GM23338 (cell line): ENCODE results near the gene RAVER1. TPM values are rescaled to one million over a fixed set of nuclear protein-coding genes. Genes with fewer than 3 reads are reported as not detected.

Source experiments
- ATAC-seq: fragments of 200-7000 bp; cut with Tn5 transposase; 3 replicates; pipeline ENCODE4 v1.9.1; 2020
- DNase-seq: peaks from one replicate; pipeline ENCODE4 v3.0.0-alpha.2; 2015; ENCODE audit warnings: low spot score
- H2AFZ ChIP-seq: fragments of 200-600 bp; sonication (generic); 2 replicates; pipeline ENCODE4 v1.8.0; 2016; ENCODE audit warnings: antibody characterized with exemption, mild to moderate bottlenecking, moderate library complexity
- H3F3A ChIP-seq: fragments of 200-600 bp; sonication (generic); replicated peaks from 2 replicates; pipeline ENCODE4 v1.8.0; 2017; ENCODE audit warnings: antibody characterized with exemption, mixed run types, low read depth
- H3K27ac ChIP-seq: fragments of 200-600 bp; sonication (generic); 2 replicates; pipeline ENCODE4 v1.6.1; 2016; ENCODE audit warnings: low read depth
- H3K27me3 ChIP-seq: fragments of 200-600 bp; sonication (generic); 2 replicates; pipeline ENCODE4 v1.8.0; 2016; ENCODE audit warnings: mild to moderate bottlenecking, mixed run types, moderate library complexity; ENCODE audit not compliant: insufficient read depth
- H3K36me3 ChIP-seq: fragments of 200-600 bp; sonication (generic); 2 replicates; pipeline ENCODE4 v1.8.0; 2016; ENCODE audit warnings: mild to moderate bottlenecking; ENCODE audit not compliant: insufficient read depth
- H3K4me1 ChIP-seq: fragments of 200-600 bp; sonication (generic); 2 replicates; pipeline ENCODE4 v1.8.0; 2016; ENCODE audit warnings: mild to moderate bottlenecking, moderate library complexity; ENCODE audit not compliant: insufficient read depth
- H3K4me2 ChIP-seq: fragments of 200-600 bp; sonication (generic); 2 replicates; pipeline ENCODE4 v1.7.1; 2017; ENCODE audit warnings: mixed run types
- H3K4me3 ChIP-seq: fragments of 200-600 bp; sonication (generic); 2 replicates; pipeline ENCODE4 v1.6.1; 2016; ENCODE audit warnings: mixed run types
- H3K79me2 ChIP-seq: fragments of 200-600 bp; sonication (generic); replicated peaks from 2 replicates; pipeline ENCODE4 v1.8.0; 2017; ENCODE audit warnings: mild to moderate bottlenecking; ENCODE audit not compliant: insufficient read depth
- H3K9me2 ChIP-seq: fragments of 200-600 bp; sonication (generic); 2 replicates; pipeline ENCODE4 v1.8.0; 2017; ENCODE audit not compliant: insufficient read depth
- H4K20me1 ChIP-seq: fragments of 200-600 bp; sonication (generic); replicated peaks from 2 replicates; pipeline ENCODE4 v1.8.0; 2017; ENCODE audit warnings: mild to moderate bottlenecking; ENCODE audit not compliant: insufficient read depth
- H3K27ac Mint-ChIP-seq: 2 replicates; pipeline ENCODE4 v1.8.0; 2020; ENCODE audit warnings: inconsistent platforms, mild to moderate bottlenecking, moderate library complexity, mixed read lengths
- H3K27me3 Mint-ChIP-seq: 3 replicates; pipeline ENCODE4 v1.8.0; 2022; ENCODE audit warnings: low read depth, mild to moderate bottlenecking, moderate library complexity, mixed read lengths, inconsistent platforms; ENCODE audit not compliant: insufficient read depth, poor library complexity
- H3K36me3 Mint-ChIP-seq: 3 replicates; pipeline ENCODE4 v1.8.0; 2021; ENCODE audit warnings: low read depth, mild to moderate bottlenecking, inconsistent platforms, moderate library complexity, mixed read lengths
- H3K4me1 Mint-ChIP-seq: 3 replicates; pipeline ENCODE4 v1.8.0; 2020; ENCODE audit warnings: mild to moderate bottlenecking, inconsistent platforms, mixed read lengths
- H3K4me3 Mint-ChIP-seq: 3 replicates; pipeline ENCODE4 v1.8.0; 2021; ENCODE audit warnings: moderate library complexity, mild to moderate bottlenecking, inconsistent platforms, mixed read lengths
- H3K9me3 Mint-ChIP-seq: 3 replicates; pipeline ENCODE4 v1.8.0; 2020; ENCODE audit warnings: moderate library complexity, mild to moderate bottlenecking, inconsistent platforms, mixed read lengths
- CREB1 ChIP-seq: fragments of 250-450 bp; sonication (Bioruptor Pico); IDR thresholded peaks from 2 replicates; pipeline ENCODE4 v1.5.0; 2020; ENCODE audit warnings: low read depth, mild to moderate bottlenecking, moderate library complexity
- EZH2 ChIP-seq: fragments of 200-600 bp; sonication (generic); IDR thresholded peaks from one replicate; pipeline ENCODE4 v1.8.0; 2017; ENCODE audit warnings: antibody characterized with exemption, mild to moderate bottlenecking, low read depth; ENCODE audit not compliant: unreplicated experiment
- EZH2phosphoT487 ChIP-seq: fragments of 200-600 bp; sonication (generic); IDR thresholded peaks from one replicate; pipeline ENCODE4 v1.8.1; 2018; ENCODE audit warnings: antibody characterized with exemption; ENCODE audit not compliant: unreplicated experiment
- JUNB ChIP-seq: IDR thresholded peaks from one replicate; pipeline ENCODE4 v1.6.1; 2016; ENCODE audit warnings: antibody characterized with exemption; ENCODE audit not compliant: unreplicated experiment
- NANOG ChIP-seq: IDR thresholded peaks from 2 replicates; pipeline ENCODE4 v1.6.1; 2016; ENCODE audit warnings: antibody characterized with exemption, borderline replicate concordance
- POLR2AphosphoS5 ChIP-seq: IDR thresholded peaks from 2 replicates; pipeline ENCODE4 v1.6.1; 2016; ENCODE audit warnings: antibody characterized with exemption, low read depth
- REST ChIP-seq: IDR thresholded peaks from one replicate; pipeline ENCODE4 v1.6.1; 2018; ENCODE audit warnings: antibody characterized with exemption; ENCODE audit not compliant: unreplicated experiment
- STAT1 ChIP-seq: IDR thresholded peaks from one replicate; pipeline ENCODE4 v1.6.1; 2016; ENCODE audit warnings: antibody characterized with exemption; ENCODE audit not compliant: unreplicated experiment
- ZNF114 ChIP-seq: fragments of 250-450 bp; sonication (Bioruptor Pico); IDR thresholded peaks from 2 replicates; pipeline ENCODE4 v1.5.0; 2020; ENCODE audit warnings: mild to moderate bottlenecking, moderate library complexity
- ZNF331 ChIP-seq: fragments of 250-450 bp; sonication (Bioruptor Pico); IDR thresholded peaks from 2 replicates; pipeline ENCODE4 v1.5.0; 2020; ENCODE audit warnings: low read depth, mild to moderate bottlenecking, moderate library complexity
- polyA plus RNA-seq: library from polyadenylated mRNA; unstranded; fragments of >200 nt; fragmentation: Nextera tagmentation; extraction: Ambion mirVana; gene quantifications from 2 replicates; pipeline ENCODE4 v1.2.1, GENCODE V29; 2016
- total RNA-seq: library from RNA; depleted of rRNA; stranded (reverse); fragments of >200 nt; shearing (Covaris generic); gene quantifications from 2 replicates; pipeline ENCODE4 v1.2.3, GENCODE V29; 2014
- TF ChIP-seq, protein P1 (sequence below): IDR thresholded peaks from 2 replicates; pipeline ENCODE4 v1.6.1; 2016; ENCODE audit warnings: antibody characterized with exemption
- TF ChIP-seq, protein P2 (sequence below), 2 experiments: fragments of 200-600 bp in 1 of 2; sonication (generic) in 1 of 2; conservative IDR thresholded peaks; 2 replicates each; pipeline versions ENCODE4 v1.5.1 to v1.6.1; 2016 to 2017; ENCODE audit warnings: antibody characterized with exemption in 2 of 2, low read depth in 2 of 2, mild to moderate bottlenecking in 2 of 2, moderate library complexity in 1 of 2
- TF ChIP-seq, protein P3 (sequence below): fragments of 250-450 bp; sonication (Bioruptor Pico); IDR thresholded peaks from 2 replicates; pipeline ENCODE4 v1.5.0; 2020; ENCODE audit warnings: mild to moderate bottlenecking, moderate library complexity

Gene RAVER1
- total and polyA plus RNA-seq, 2 experiments from 2014 or later, result 25.5 to 88.3 TPM

GRCh38 chr19:10277795-10278589 lies 55.3 kb downstream of the RAVER1 start:
- H3K36me3 ChIP-seq, result no peaks in the 10 kb centered on the region
- no peak overlapping the region for H3K4me3 ChIP-seq
- H4K20me1 ChIP-seq, result peaks cover 6% of the 10 kb centered on the region; the same call in 1 of the 2 replicates
- Mint-ChIP-seq H3K4me3 (no peak overlapping the region), H3K27me3 (peaks cover 5% of the 10 kb centered on the region), H3K36me3 (peaks cover 4% of the 10 kb centered on the region; the same call in 1 of the 3 replicates), H3K9me3 (no peaks in the 10 kb centered on the region), H3K4me1 (0 out of 3 replicates have a peak, but pooled peaks cover under 1% of the 10 kb centered on the region), H3K27ac (no peak overlapping the region)
- no peak overlapping the region for H2AFZ ChIP-seq
- H3K4me2 ChIP-seq, result no peak overlapping the region
- no peaks in the 10 kb centered on the region for H3K4me1 ChIP-seq
- H3K27me3 ChIP-seq, result peaks cover under 1% of the 10 kb centered on the region; the same call in 1 of the 2 replicates
- ATAC-seq (no peak), DNase-seq (no peak)
- no peaks in the 10 kb centered on the region for H3F3A ChIP-seq
- no peaks in the 10 kb centered on the region for H3K9me2 ChIP-seq
- no peak overlapping the region for H3K27ac ChIP-seq
- TF ChIP-seq CREB1 (no peak), REST (no peak), EZH2 (no peak), ZNF331 (no peak), NANOG (no peak), EZH2phosphoT487 (no peak), STAT1 (no peak), JUNB (no peak), POLR2AphosphoS5 (no peak), ZNF114 (CRISPR knock-in tag) (no peak)
- TF ChIP-seq, protein P1, sequence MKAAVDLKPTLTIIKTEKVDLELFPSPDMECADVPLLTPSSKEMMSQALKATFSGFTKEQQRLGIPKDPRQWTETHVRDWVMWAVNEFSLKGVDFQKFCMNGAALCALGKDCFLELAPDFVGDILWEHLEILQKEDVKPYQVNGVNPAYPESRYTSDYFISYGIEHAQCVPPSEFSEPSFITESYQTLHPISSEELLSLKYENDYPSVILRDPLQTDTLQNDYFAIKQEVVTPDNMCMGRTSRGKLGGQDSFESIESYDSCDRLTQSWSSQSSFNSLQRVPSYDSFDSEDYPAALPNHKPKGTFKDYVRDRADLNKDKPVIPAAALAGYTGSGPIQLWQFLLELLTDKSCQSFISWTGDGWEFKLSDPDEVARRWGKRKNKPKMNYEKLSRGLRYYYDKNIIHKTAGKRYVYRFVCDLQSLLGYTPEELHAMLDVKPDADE, result no peak
- TF ChIP-seq, protein P2, sequence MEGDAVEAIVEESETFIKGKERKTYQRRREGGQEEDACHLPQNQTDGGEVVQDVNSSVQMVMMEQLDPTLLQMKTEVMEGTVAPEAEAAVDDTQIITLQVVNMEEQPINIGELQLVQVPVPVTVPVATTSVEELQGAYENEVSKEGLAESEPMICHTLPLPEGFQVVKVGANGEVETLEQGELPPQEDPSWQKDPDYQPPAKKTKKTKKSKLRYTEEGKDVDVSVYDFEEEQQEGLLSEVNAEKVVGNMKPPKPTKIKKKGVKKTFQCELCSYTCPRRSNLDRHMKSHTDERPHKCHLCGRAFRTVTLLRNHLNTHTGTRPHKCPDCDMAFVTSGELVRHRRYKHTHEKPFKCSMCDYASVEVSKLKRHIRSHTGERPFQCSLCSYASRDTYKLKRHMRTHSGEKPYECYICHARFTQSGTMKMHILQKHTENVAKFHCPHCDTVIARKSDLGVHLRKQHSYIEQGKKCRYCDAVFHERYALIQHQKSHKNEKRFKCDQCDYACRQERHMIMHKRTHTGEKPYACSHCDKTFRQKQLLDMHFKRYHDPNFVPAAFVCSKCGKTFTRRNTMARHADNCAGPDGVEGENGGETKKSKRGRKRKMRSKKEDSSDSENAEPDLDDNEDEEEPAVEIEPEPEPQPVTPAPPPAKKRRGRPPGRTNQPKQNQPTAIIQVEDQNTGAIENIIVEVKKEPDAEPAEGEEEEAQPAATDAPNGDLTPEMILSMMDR (conservative IDR thresholded peaks at IDR 0.05; ENCODE audit: low read depth in 2 of 2), result no peak
- TF ChIP-seq, protein P3, sequence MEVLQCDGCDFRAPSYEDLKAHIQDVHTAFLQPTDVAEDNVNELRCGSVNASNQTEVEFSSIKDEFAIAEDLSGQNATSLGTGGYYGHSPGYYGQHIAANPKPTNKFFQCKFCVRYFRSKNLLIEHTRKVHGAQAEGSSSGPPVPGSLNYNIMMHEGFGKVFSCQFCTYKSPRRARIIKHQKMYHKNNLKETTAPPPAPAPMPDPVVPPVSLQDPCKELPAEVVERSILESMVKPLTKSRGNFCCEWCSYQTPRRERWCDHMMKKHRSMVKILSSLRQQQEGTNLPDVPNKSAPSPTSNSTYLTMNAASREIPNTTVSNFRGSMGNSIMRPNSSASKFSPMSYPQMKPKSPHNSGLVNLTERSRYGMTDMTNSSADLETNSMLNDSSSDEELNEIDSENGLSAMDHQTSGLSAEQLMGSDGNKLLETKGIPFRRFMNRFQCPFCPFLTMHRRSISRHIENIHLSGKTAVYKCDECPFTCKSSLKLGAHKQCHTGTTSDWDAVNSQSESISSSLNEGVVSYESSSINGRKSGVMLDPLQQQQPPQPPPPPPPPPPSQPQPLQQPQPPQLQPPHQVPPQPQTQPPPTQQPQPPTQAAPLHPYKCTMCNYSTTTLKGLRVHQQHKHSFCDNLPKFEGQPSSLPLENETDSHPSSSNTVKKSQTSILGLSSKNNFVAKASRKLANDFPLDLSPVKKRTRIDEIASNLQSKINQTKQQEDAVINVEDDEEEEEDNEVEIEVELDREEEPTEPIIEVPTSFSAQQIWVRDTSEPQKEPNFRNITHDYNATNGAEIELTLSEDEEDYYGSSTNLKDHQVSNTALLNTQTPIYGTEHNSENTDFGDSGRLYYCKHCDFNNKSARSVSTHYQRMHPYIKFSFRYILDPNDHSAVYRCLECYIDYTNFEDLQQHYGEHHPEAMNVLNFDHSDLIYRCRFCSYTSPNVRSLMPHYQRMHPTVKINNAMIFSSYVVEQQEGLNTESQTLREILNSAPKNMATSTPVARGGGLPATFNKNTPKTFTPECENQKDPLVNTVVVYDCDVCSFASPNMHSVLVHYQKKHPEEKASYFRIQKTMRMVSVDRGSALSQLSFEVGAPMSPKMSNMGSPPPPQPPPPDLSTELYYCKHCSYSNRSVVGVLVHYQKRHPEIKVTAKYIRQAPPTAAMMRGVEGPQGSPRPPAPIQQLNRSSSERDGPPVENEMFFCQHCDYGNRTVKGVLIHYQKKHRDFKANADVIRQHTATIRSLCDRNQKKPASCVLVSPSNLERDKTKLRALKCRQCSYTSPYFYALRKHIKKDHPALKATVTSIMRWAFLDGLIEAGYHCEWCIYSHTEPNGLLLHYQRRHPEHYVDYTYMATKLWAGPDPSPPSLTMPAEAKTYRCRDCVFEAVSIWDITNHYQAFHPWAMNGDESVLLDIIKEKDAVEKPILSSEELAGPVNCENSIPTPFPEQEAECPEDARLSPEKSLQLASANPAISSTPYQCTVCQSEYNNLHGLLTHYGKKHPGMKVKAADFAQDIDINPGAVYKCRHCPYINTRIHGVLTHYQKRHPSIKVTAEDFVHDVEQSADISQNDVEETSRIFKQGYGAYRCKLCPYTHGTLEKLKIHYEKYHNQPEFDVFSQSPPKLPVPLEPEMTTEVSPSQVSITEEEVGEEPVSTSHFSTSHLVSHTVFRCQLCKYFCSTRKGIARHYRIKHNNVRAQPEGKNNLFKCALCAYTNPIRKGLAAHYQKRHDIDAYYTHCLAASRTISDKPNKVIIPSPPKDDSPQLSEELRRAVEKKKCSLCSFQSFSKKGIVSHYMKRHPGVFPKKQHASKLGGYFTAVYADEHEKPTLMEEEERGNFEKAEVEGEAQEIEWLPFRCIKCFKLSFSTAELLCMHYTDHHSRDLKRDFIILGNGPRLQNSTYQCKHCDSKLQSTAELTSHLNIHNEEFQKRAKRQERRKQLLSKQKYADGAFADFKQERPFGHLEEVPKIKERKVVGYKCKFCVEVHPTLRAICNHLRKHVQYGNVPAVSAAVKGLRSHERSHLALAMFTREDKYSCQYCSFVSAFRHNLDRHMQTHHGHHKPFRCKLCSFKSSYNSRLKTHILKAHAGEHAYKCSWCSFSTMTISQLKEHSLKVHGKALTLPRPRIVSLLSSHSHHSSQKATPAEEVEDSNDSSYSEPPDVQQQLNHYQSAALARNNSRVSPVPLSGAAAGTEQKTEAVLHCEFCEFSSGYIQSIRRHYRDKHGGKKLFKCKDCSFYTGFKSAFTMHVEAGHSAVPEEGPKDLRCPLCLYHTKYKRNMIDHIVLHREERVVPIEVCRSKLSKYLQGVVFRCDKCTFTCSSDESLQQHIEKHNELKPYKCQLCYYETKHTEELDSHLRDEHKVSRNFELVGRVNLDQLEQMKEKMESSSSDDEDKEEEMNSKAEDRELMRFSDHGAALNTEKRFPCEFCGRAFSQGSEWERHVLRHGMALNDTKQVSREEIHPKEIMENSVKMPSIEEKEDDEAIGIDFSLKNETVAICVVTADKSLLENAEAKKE (CRISPR knock-in tag), result no peak
- H3K79me2 ChIP-seq, result no peaks in the 10 kb centered on the region
